Measurements from ENCODE around the gene DCX. TPM values are rescaled to one million over a fixed set of nuclear protein-coding genes. Genes with fewer than 3 reads are reported as not detected.

DCX gene
- total RNA-seq, 1 experiment from 2014 or later = not detected

DNA sequence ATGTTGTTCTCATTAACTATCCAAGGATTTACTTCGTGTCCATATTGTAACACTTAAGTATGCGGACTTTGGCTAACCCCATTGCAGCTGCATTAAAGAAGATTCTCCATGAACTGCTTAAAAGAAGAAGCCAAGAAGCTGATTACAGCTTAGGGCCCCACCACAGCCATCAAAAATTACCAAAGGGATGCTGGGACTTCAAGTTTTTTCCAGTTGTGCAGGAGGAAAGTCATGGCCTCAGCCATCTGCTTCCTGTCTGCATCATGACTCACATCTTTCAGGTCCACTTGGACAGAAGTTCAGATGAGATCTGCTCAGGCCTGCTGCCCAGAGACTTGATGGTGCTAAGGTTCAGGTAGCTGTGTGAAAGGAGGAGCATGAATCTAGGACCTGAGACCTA lies 102.9 kb downstream of the DCX start:
- H3K27me3 ChIP-seq (ENCODE audit: insufficient read depth, low read length) = no peaks in the 10 kb centered on the region
- no peak overlapping the region for H2AFZ ChIP-seq (ENCODE audit: low read depth, low read length, poor library complexity, severe bottlenecking)
- ATAC-seq = no peak
- H3K4me3 ChIP-seq (replicated peaks in 1 of 2; ENCODE audit: low read depth in 1 of 2, low read length in 2 of 2) = no peak overlapping the region
- no peaks in the 10 kb centered on the region for H4K20me1 ChIP-seq (ENCODE audit: insufficient read depth)
- no peak for DNase-seq (ENCODE audit: low read depth, low spot score)
- no peak overlapping the region for H3K9ac ChIP-seq (ENCODE audit: low read length)
- TF ChIP-seq CEBPB (IDR thresholded peaks at IDR 0.05; ENCODE audit: low read depth) = no peak
- TF ChIP-seq TCF7L2 (IDR thresholded peaks at IDR 0.05; ENCODE audit: borderline replicate concordance, extremely low read depth, insufficient read depth, insufficient read length) = no peak
- no peak for TF ChIP-seq SIN3A (IDR thresholded peaks at IDR 0.05; ENCODE audit: low read depth)
- no peak for TF ChIP-seq SP1 (IDR thresholded peaks at IDR 0.05; ENCODE audit: low read depth)
- no peak for TF ChIP-seq POLR2AphosphoS5 (IDR thresholded peaks at IDR 0.05; ENCODE audit: low read depth, low read length)
- TF ChIP-seq EGR1 (IDR thresholded peaks at IDR 0.05; ENCODE audit: low read depth) = no peak
- no peak for TF ChIP-seq MAX (IDR thresholded peaks at IDR 0.05)
- TF ChIP-seq, protein P1, sequence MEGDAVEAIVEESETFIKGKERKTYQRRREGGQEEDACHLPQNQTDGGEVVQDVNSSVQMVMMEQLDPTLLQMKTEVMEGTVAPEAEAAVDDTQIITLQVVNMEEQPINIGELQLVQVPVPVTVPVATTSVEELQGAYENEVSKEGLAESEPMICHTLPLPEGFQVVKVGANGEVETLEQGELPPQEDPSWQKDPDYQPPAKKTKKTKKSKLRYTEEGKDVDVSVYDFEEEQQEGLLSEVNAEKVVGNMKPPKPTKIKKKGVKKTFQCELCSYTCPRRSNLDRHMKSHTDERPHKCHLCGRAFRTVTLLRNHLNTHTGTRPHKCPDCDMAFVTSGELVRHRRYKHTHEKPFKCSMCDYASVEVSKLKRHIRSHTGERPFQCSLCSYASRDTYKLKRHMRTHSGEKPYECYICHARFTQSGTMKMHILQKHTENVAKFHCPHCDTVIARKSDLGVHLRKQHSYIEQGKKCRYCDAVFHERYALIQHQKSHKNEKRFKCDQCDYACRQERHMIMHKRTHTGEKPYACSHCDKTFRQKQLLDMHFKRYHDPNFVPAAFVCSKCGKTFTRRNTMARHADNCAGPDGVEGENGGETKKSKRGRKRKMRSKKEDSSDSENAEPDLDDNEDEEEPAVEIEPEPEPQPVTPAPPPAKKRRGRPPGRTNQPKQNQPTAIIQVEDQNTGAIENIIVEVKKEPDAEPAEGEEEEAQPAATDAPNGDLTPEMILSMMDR (IDR thresholded peaks at IDR 0.05 in 2 of 3, conservative IDR thresholded peaks at IDR 0.05 in 1 of 3; ENCODE audit: borderline replicate concordance in 1 of 3, insufficient read depth in 1 of 3, low read depth in 2 of 3, low read length in 2 of 3) = no peak
- TF ChIP-seq SRF (IDR thresholded peaks at IDR 0.05; ENCODE audit: low read depth) = no peak
- TF ChIP-seq ZNF274 (IDR thresholded peaks at IDR 0.05; ENCODE audit: low read depth, low read length) = no peak
- no peak for TF ChIP-seq EZH2 (IDR thresholded peaks at IDR 0.05)
- TF ChIP-seq CBX3 (IDR thresholded peaks at IDR 0.05; ENCODE audit: low read depth) = no peak
- no peak for TF ChIP-seq JUND (IDR thresholded peaks at IDR 0.05)
- TF ChIP-seq YY1 (IDR thresholded peaks at IDR 0.05; ENCODE audit: extremely low read depth, insufficient replicate concordance, low read depth, low read length) = no peak
- RAD21 ChIA-PET (ENCODE audit: low non-redundant PET in 1 of 2, low total read pairs in 2 of 2, uncharacterized antibody in 2 of 2, unreplicated experiment in 2 of 2) = no interaction called here
- BruUV-seq (replicated peaks) = no TSS peak
- H3K4me2 ChIP-seq (ENCODE audit: low read length) = no peak overlapping the region
- H3K9me2 ChIP-seq (ENCODE audit: insufficient read depth) = no peaks in the 10 kb centered on the region
- intact Hi-C loops (cut with micrococcal nuclease) = no loop called here
- no peak overlapping the region for H3K27ac ChIP-seq (ENCODE audit: low read depth, low read length)
- CTCF ChIA-PET = no interaction called here
- no peaks in the 10 kb centered on the region for H3K9me3 ChIP-seq (ENCODE audit: control insufficient read depth in 1 of 2, insufficient read depth in 1 of 2, low read depth in 1 of 2, low read length in 2 of 2)
- POLR2A ChIA-PET = no interaction called here
- H3K79me2 ChIP-seq (ENCODE audit: insufficient read depth, low read length) = no peaks in the 10 kb centered on the region
- no peaks in the 10 kb centered on the region for H3K36me3 ChIP-seq (ENCODE audit: control insufficient read depth in 1 of 2, insufficient read depth in 2 of 2, low read length in 2 of 2)
- H3K4me1 ChIP-seq (ENCODE audit: control insufficient read depth in 1 of 2, insufficient read depth in 2 of 2, low read length in 2 of 2) = no peaks in the 10 kb centered on the region

All from HCT116 (cell line).